ENCODE measurements around the gene PPARG.

DNA sequence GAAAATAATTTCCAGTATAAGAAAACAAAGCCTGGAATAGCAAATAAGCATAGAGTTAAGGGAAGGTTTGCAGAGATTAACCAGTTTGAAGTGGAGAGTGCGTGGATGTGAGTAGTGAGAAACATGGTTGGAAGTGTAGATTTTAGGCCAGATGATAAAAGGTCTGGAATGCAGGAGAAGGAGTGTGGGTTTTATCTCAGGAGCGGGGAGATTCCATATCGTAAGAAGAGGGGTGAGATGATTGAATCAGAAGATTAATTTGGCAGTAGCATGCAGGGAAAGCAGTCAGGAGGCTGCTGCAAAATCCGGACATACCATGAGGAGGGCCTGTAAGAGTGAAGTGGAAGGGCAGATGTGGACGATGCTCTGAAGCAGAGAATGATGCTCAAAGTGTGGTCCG lies 13.7 kb downstream of the PPARG start:
- TF ChIP-seq POLR2AphosphoS5 (IDR thresholded peaks at IDR 0.05): no peak
- TF ChIP-seq POLR2A (IDR thresholded peaks at IDR 0.05): no peak
